GM23338 (cell line): ENCODE results near the gene SRM. TPM values are rescaled to one million over a fixed set of nuclear protein-coding genes. Genes with fewer than 3 reads are reported as not detected.

Source experiments
- ATAC-seq: fragments of 200-7000 bp; cut with Tn5 transposase; 3 replicates; pipeline ENCODE4 v1.9.1; 2020
- DNase-seq: peaks from one replicate; pipeline ENCODE4 v3.0.0-alpha.2; 2015; ENCODE audit warnings: low spot score
- H2AFZ ChIP-seq: fragments of 200-600 bp; sonication (generic); 2 replicates; pipeline ENCODE4 v1.8.0; 2016; ENCODE audit warnings: antibody characterized with exemption, mild to moderate bottlenecking, moderate library complexity
- H3F3A ChIP-seq: fragments of 200-600 bp; sonication (generic); replicated peaks from 2 replicates; pipeline ENCODE4 v1.8.0; 2017; ENCODE audit warnings: antibody characterized with exemption, mixed run types, low read depth
- H3K27ac ChIP-seq: fragments of 200-600 bp; sonication (generic); 2 replicates; pipeline ENCODE4 v1.6.1; 2016; ENCODE audit warnings: low read depth
- H3K27me3 ChIP-seq: fragments of 200-600 bp; sonication (generic); 2 replicates; pipeline ENCODE4 v1.8.0; 2016; ENCODE audit warnings: mild to moderate bottlenecking, mixed run types, moderate library complexity; ENCODE audit not compliant: insufficient read depth
- H3K36me3 ChIP-seq: fragments of 200-600 bp; sonication (generic); 2 replicates; pipeline ENCODE4 v1.8.0; 2016; ENCODE audit warnings: mild to moderate bottlenecking; ENCODE audit not compliant: insufficient read depth
- H3K4me1 ChIP-seq: fragments of 200-600 bp; sonication (generic); 2 replicates; pipeline ENCODE4 v1.8.0; 2016; ENCODE audit warnings: mild to moderate bottlenecking, moderate library complexity; ENCODE audit not compliant: insufficient read depth
- H3K4me2 ChIP-seq: fragments of 200-600 bp; sonication (generic); 2 replicates; pipeline ENCODE4 v1.7.1; 2017; ENCODE audit warnings: mixed run types
- H3K4me3 ChIP-seq: fragments of 200-600 bp; sonication (generic); 2 replicates; pipeline ENCODE4 v1.6.1; 2016; ENCODE audit warnings: mixed run types
- H3K79me2 ChIP-seq: fragments of 200-600 bp; sonication (generic); replicated peaks from 2 replicates; pipeline ENCODE4 v1.8.0; 2017; ENCODE audit warnings: mild to moderate bottlenecking; ENCODE audit not compliant: insufficient read depth
- H3K9me2 ChIP-seq: fragments of 200-600 bp; sonication (generic); 2 replicates; pipeline ENCODE4 v1.8.0; 2017; ENCODE audit not compliant: insufficient read depth
- H4K20me1 ChIP-seq: fragments of 200-600 bp; sonication (generic); replicated peaks from 2 replicates; pipeline ENCODE4 v1.8.0; 2017; ENCODE audit warnings: mild to moderate bottlenecking; ENCODE audit not compliant: insufficient read depth
- H3K27ac Mint-ChIP-seq: 2 replicates; pipeline ENCODE4 v1.8.0; 2020; ENCODE audit warnings: inconsistent platforms, mild to moderate bottlenecking, moderate library complexity, mixed read lengths
- H3K27me3 Mint-ChIP-seq: 3 replicates; pipeline ENCODE4 v1.8.0; 2022; ENCODE audit warnings: low read depth, mild to moderate bottlenecking, moderate library complexity, mixed read lengths, inconsistent platforms; ENCODE audit not compliant: insufficient read depth, poor library complexity
- H3K36me3 Mint-ChIP-seq: 3 replicates; pipeline ENCODE4 v1.8.0; 2021; ENCODE audit warnings: low read depth, mild to moderate bottlenecking, inconsistent platforms, moderate library complexity, mixed read lengths
- H3K4me1 Mint-ChIP-seq: 3 replicates; pipeline ENCODE4 v1.8.0; 2020; ENCODE audit warnings: mild to moderate bottlenecking, inconsistent platforms, mixed read lengths
- H3K4me3 Mint-ChIP-seq: 3 replicates; pipeline ENCODE4 v1.8.0; 2021; ENCODE audit warnings: moderate library complexity, mild to moderate bottlenecking, inconsistent platforms, mixed read lengths
- H3K9me3 Mint-ChIP-seq: 3 replicates; pipeline ENCODE4 v1.8.0; 2020; ENCODE audit warnings: moderate library complexity, mild to moderate bottlenecking, inconsistent platforms, mixed read lengths
- CREB1 ChIP-seq: fragments of 250-450 bp; sonication (Bioruptor Pico); IDR thresholded peaks from 2 replicates; pipeline ENCODE4 v1.5.0; 2020; ENCODE audit warnings: low read depth, mild to moderate bottlenecking, moderate library complexity
- EZH2phosphoT487 ChIP-seq: fragments of 200-600 bp; sonication (generic); IDR thresholded peaks from one replicate; pipeline ENCODE4 v1.8.1; 2018; ENCODE audit warnings: antibody characterized with exemption; ENCODE audit not compliant: unreplicated experiment
- JUNB ChIP-seq: IDR thresholded peaks from one replicate; pipeline ENCODE4 v1.6.1; 2016; ENCODE audit warnings: antibody characterized with exemption; ENCODE audit not compliant: unreplicated experiment
- NANOG ChIP-seq: IDR thresholded peaks from 2 replicates; pipeline ENCODE4 v1.6.1; 2016; ENCODE audit warnings: antibody characterized with exemption, borderline replicate concordance
- REST ChIP-seq: IDR thresholded peaks from one replicate; pipeline ENCODE4 v1.6.1; 2018; ENCODE audit warnings: antibody characterized with exemption; ENCODE audit not compliant: unreplicated experiment
- STAT1 ChIP-seq: IDR thresholded peaks from one replicate; pipeline ENCODE4 v1.6.1; 2016; ENCODE audit warnings: antibody characterized with exemption; ENCODE audit not compliant: unreplicated experiment
- ZNF462 ChIP-seq: fragments of 250-450 bp; sonication (Bioruptor Pico); IDR thresholded peaks from 2 replicates; pipeline ENCODE4 v1.5.0; 2020; ENCODE audit warnings: mild to moderate bottlenecking, moderate library complexity
- polyA plus RNA-seq: library from polyadenylated mRNA; unstranded; fragments of >200 nt; fragmentation: Nextera tagmentation; extraction: Ambion mirVana; gene quantifications from 2 replicates; pipeline ENCODE4 v1.2.1, GENCODE V29; 2016
- total RNA-seq: library from RNA; depleted of rRNA; stranded (reverse); fragments of >200 nt; shearing (Covaris generic); gene quantifications from 2 replicates; pipeline ENCODE4 v1.2.3, GENCODE V29; 2014

SRM gene
- total and polyA plus RNA-seq, 2 experiments from 2014 or later: 170 to 253 TPM

GRCh38 chr1:11061652-11062365, 2.0 kb upstream of the SRM start:
- Mint-ChIP-seq H3K4me1 (peaks cover 15% of the 10 kb centered on the region), H3K4me3 (peak overlapping the region; percentile 19; the same call in 1 of the 3 replicates), H3K27ac (no peak overlapping the region), H3K27me3 (peaks cover 10% of the 10 kb centered on the region), H3K36me3 (peaks cover 59% of the 10 kb centered on the region), H3K9me3 (no peaks in the 10 kb centered on the region; the same call in 2 of the 3 replicates)
- H3K4me1 ChIP-seq: peaks cover 9% of the 10 kb centered on the region; the same call in 1 of the 2 replicates
- peaks cover 23% of the 10 kb centered on the region for H3K36me3 ChIP-seq
- DNase-seq: no peak
- peaks cover 45% of the 10 kb centered on the region for H3F3A ChIP-seq
- no peak for TF ChIP-seq NANOG
- TF ChIP-seq STAT1: no peak
- no peak overlapping the region for H3K4me3 ChIP-seq
- H4K20me1 ChIP-seq: peaks cover 4% of the 10 kb centered on the region
- H3K79me2 ChIP-seq: peaks cover 27% of the 10 kb centered on the region
- no peak for ATAC-seq
- H3K27me3 ChIP-seq: no peaks in the 10 kb centered on the region
- H3K4me2 ChIP-seq: no peak overlapping the region
- H3K27ac ChIP-seq: 0 out of 2 replicates have a peak overlapping the region, but pooled peaks have one; percentile 19
- H2AFZ ChIP-seq: no peak overlapping the region
- H3K9me2 ChIP-seq: no peaks in the 10 kb centered on the region

GRCh38 chr1:11059155-11059967, 457 bp downstream of the SRM start:
- H3K79me2 ChIP-seq: peaks cover 27% of the 10 kb centered on the region
- Mint-ChIP-seq H3K4me3 (peak overlapping the region; percentile 99), H3K9me3 (no peaks in the 10 kb centered on the region; the same call in 2 of the 3 replicates), H3K27me3 (peaks cover 12% of the 10 kb centered on the region), H3K27ac (peak overlapping the region; percentile 92), H3K36me3 (peaks cover 58% of the 10 kb centered on the region), H3K4me1 (peaks cover 17% of the 10 kb centered on the region)
- peak overlapping the region; percentile 89 for H3K4me2 ChIP-seq
- H2AFZ ChIP-seq: no peak overlapping the region; the same call in 1 of the 2 replicates
- DNase-seq (peak; percentile 52), ATAC-seq (peak; percentile 7)
- H3K4me1 ChIP-seq: peaks cover 9% of the 10 kb centered on the region; the same call in 1 of the 2 replicates
- no peaks in the 10 kb centered on the region for H3K9me2 ChIP-seq
- peaks cover 40% of the 10 kb centered on the region for H3F3A ChIP-seq
- H3K27ac ChIP-seq: no peak overlapping the region
- H3K36me3 ChIP-seq: peaks cover 4% of the 10 kb centered on the region; the same call in 1 of the 2 replicates
- H3K27me3 ChIP-seq: no peaks in the 10 kb centered on the region
- 0 out of 2 replicates have a peak, but pooled peaks have one; percentile 13 for TF ChIP-seq CREB1 (CRISPR knock-in tag)
- no peak for TF ChIP-seq EZH2phosphoT487
- no peak for TF ChIP-seq NANOG
- TF ChIP-seq ZNF462: no peak
- no peak for TF ChIP-seq JUNB
- no peak for TF ChIP-seq REST
- peaks cover 3% of the 10 kb centered on the region for H4K20me1 ChIP-seq
- peak overlapping the region; percentile 92 for H3K4me3 ChIP-seq
